Kidney (tissue), 14 donors: ENCODE results near the gene ZNF561. TPM values are rescaled to one million over a fixed set of nuclear protein-coding genes. Genes with fewer than 3 reads are reported as not detected.

Experiments
- DNase-seq, 5 donors: peaks; one replicate each; pipeline ENCODE4 v3.0.0-alpha.2; 2013 to 2020
- FAIRE-seq: peaks from 2 replicates; lab custom pipeline; 2012; peaks lifted over from hg19 to GRCh38; lab: Jason Lieb, UNC
- H3K27ac ChIP-seq, 2 donors: one replicate each; pipeline ENCODE4 v1.7.0; 2013; ENCODE audit warnings: low read depth in 2 of 2, low read length in 2 of 2, inconsistent platforms in 1 of 2
- H3K27me3 ChIP-seq: one replicate; pipeline ENCODE4 v1.7.1; 2013; ENCODE audit warnings: low read length, inconsistent platforms; ENCODE audit not compliant: control insufficient read depth, insufficient read depth
- H3K36me3 ChIP-seq, 3 donors: one replicate each; pipeline versions ENCODE4 v1.7.0 to v1.7.1; 2013; ENCODE audit warnings: low read length in 3 of 3, control low read depth in 1 of 3, inconsistent platforms in 1 of 3; ENCODE audit not compliant: insufficient read depth in 3 of 3, control insufficient read depth in 2 of 3
- H3K4me1 ChIP-seq, 3 donors: one replicate each; pipeline versions ENCODE4 v1.7.0 to v1.7.1; 2013; ENCODE audit warnings: low read length in 3 of 3, inconsistent platforms in 1 of 3, low read depth in 1 of 3; ENCODE audit not compliant: control insufficient read depth in 2 of 3, insufficient read depth in 2 of 3
- H3K4me3 ChIP-seq, 3 donors: one replicate each; pipeline versions ENCODE4 v1.7.0 to v1.8.1; 2013; ENCODE audit warnings: low read length in 3 of 3, control low read depth in 1 of 3, inconsistent platforms in 1 of 3
- H3K9ac ChIP-seq, 3 donors: one replicate each; pipeline versions ENCODE4 v1.7.0 to v1.7.1; 2013; ENCODE audit warnings: low read length in 3 of 3, control low read depth in 1 of 3, inconsistent platforms in 1 of 3
- H3K9me3 ChIP-seq, 3 donors: one replicate each; pipeline versions ENCODE4 v1.7.0 to v1.7.1; 2013; ENCODE audit warnings: low read length in 3 of 3, control low read depth in 1 of 3, inconsistent platforms in 1 of 3; ENCODE audit not compliant: control insufficient read depth in 2 of 3, insufficient read depth in 1 of 3
- intact Hi-C: fragments of 100-400 bp; cut with DNase I; formaldehyde crosslinking; loops from one replicate; pipeline ENCODE4 v1.11.1; 2022
- polyA plus RNA-seq: library from polyadenylated mRNA; stranded (reverse); fragments of 350-450 nt; fragmentation: Illumina TruSeq; extraction: RNeasy Lipid Tissue Mini Kit (QIAGEN cat#74804); gene quantifications from one replicate; pipeline ENCODE4 v1.2.3, GENCODE V29; 2014; ENCODE audit warnings: low read depth, low replicate concordance; ENCODE audit not compliant: insufficient read depth
- total RNA-seq: library from RNA; stranded (reverse); fragmentation: NEBNext Ultra II Directional; extraction: Animal tissue kit (Norgen Biotek cat#: 25700); gene quantifications from one replicate; pipeline ENCODE4 v1.2.1, GENCODE V29; 2021
- TF ChIP-seq, protein P1 (sequence below): IDR thresholded peaks from 3 replicates; pipeline ENCODE4 v1.5.1; 2012; ENCODE audit warnings: mild to moderate bottlenecking, moderate library complexity, borderline replicate concordance; ENCODE audit not compliant: insufficient read depth; ENCODE audit errors: extremely low read depth
- donor health status: control.
- donor health status: control.
- donor health status: control.
- donor health status: control.
- donor health status: control.
- donor health status: DM: yes; HTN: yes; CAD: no.
- donor health status: Normal renal cell carcinoma (clear cell type).

The ZNF561 gene
- total and polyA plus RNA-seq, 2 donors from 2014 or later = 13.3 to 35.5 TPM

DNA sequence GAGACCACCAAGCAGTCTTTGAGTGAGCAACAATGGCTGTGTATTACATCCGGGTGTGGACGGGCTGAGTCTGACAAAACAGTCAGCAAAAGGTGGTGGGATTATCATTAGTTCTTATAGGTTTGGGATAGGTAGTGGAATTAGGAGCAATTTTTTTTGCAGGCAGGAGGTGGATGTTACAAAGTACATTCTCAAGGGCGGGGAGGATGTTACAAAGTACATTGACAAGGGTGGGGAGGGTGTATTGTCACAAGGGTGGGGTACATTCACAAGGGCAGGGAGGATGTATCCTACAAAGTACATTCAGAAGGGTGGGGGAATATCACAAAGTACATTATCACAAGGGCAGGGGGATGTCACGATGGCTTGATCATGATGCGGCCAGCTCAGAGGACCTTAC, 15.0 kb upstream of the ZNF561 start:
- TF ChIP-seq, protein P1, sequence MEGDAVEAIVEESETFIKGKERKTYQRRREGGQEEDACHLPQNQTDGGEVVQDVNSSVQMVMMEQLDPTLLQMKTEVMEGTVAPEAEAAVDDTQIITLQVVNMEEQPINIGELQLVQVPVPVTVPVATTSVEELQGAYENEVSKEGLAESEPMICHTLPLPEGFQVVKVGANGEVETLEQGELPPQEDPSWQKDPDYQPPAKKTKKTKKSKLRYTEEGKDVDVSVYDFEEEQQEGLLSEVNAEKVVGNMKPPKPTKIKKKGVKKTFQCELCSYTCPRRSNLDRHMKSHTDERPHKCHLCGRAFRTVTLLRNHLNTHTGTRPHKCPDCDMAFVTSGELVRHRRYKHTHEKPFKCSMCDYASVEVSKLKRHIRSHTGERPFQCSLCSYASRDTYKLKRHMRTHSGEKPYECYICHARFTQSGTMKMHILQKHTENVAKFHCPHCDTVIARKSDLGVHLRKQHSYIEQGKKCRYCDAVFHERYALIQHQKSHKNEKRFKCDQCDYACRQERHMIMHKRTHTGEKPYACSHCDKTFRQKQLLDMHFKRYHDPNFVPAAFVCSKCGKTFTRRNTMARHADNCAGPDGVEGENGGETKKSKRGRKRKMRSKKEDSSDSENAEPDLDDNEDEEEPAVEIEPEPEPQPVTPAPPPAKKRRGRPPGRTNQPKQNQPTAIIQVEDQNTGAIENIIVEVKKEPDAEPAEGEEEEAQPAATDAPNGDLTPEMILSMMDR = no peak
- Histone ChIP-seq H3K27me3 (no peaks in the 10 kb centered on the region), H3K9me3 (no peaks in the 10 kb centered on the region), H3K4me1 (no peaks in the 10 kb centered on the region), H3K9ac (no peak overlapping the region), H3K4me3 (no peak overlapping the region), H3K36me3 (peaks cover 0 to 15% (median 0%) of the 10 kb centered on the region in 3 donors), H3K27ac (no peak overlapping the region)
- FAIRE-seq (no peak), DNase-seq (no peak)
- intact Hi-C loops = no loop called here

DNA sequence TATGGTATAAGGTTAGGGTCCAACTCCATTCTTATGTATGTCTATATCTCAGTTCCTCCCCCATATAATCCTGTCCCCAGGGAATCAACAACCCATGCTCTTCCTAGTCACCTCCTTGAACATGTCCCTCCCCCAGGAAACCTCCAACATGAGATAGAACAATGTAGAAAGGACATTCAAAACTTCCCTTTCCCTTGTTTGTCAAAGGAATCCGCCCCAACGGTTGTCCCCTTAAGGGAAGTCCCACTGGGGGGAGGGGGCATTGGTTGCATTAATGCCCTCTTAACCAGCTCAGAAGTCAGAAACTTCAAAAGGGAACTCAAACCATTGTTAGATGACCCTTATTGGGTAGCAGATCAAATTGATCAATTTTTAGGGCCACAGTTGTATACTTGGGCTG, 6.8 kb upstream of the ZNF561 start:
- H3K27ac ChIP-seq = no peak overlapping the region
- TF ChIP-seq, protein P1 = no peak
- FAIRE-seq = no peak

DNA sequence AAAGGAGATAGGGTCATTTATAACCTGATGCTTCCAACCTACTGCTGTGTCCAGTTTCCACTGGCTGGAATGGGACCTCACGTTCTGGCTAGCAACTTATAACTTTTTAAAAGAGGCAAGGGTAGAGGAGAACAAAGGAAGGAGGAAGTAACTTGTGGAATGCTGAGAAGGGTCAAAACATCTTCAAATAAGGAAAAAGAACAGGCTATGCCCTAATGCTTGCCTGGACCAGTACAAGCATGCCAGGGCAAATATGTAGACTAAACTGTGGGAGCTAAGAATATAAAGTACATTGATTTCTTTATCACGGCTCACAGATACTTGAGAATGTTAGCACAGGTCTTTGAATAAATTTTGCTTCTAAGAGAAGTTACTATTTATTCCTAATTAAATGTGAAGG, 1.5 kb upstream of the ZNF561 start:
- no peak overlapping the region for H3K9ac ChIP-seq
- intact Hi-C loops = loop anchor here (10.0 kb wide), 1 partner anchor 162 kb away; no protein-coding TSS in a partner anchor
- DNase-seq (peak in 2 of 5 donors; percentile 8 to 15), FAIRE-seq (no peak)
- H3K4me1 ChIP-seq = peaks cover 3 to 13% (median 9%) of the 10 kb centered on the region in 3 donors
- TF ChIP-seq, protein P1 = no peak
- no peaks in the 10 kb centered on the region for H3K9me3 ChIP-seq
- H3K27me3 ChIP-seq = no peaks in the 10 kb centered on the region
- peaks cover 6 to 8% (median 7%) of the 10 kb centered on the region in 3 donors for H3K36me3 ChIP-seq
- no peak overlapping the region for H3K4me3 ChIP-seq
- no peak overlapping the region for H3K27ac ChIP-seq

More for the DNA sequence above, 6.8 kb upstream of the ZNF561 start:
- Histone ChIP-seq H3K9me3 (no peaks in the 10 kb centered on the region), H3K27me3 (no peaks in the 10 kb centered on the region), H3K4me1 (no peaks in the 10 kb centered on the region), H3K4me3 (no peak overlapping the region), H3K9ac (no peak overlapping the region), H3K36me3 (peaks cover 0 to 6% (median 0%) of the 10 kb centered on the region in 3 donors)
- intact Hi-C loops = loop anchor here (10.0 kb wide), 1 partner anchor 157 kb away; no protein-coding TSS in a partner anchor
- no peak for DNase-seq

DNA sequence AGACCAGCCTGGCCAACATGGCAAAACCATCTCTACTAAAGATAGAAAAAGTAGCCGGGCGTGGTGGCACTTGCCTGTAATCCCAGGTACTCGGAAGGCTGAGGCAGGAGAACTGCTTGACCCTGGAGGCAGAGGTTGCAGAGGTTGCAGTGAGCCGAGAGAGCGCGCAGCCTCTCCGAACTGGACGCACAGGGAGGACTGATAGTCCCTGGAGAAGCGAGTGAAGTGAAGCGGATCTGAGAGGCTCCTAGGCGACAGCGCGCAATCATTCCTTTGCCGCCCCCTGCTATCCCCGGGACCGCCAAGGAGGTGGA, 233 bp downstream of the ZNF561 start:
- FAIRE-seq (no peak), DNase-seq (no peak)
- peak overlapping the region; percentile 74 to 98 (median 98) for H3K9ac ChIP-seq
- intact Hi-C loops = loop anchor here (10.0 kb wide), 1 partner anchor 164 kb away; no protein-coding TSS in a partner anchor
- H3K27ac ChIP-seq = peak overlapping the region; percentile 91 to 98
- H3K36me3 ChIP-seq = peaks cover 12 to 23% (median 15%) of the 10 kb centered on the region in 3 donors
- H3K9me3 ChIP-seq = peaks cover 0 to 2% (median 0%) of the 10 kb centered on the region in 3 donors
- H3K4me3 ChIP-seq = peak overlapping the region; percentile 91 to 100 (median 98)
- TF ChIP-seq, protein P1 = no peak
- peaks cover 3 to 13% (median 9%) of the 10 kb centered on the region in 3 donors for H3K4me1 ChIP-seq
- H3K27me3 ChIP-seq = no peaks in the 10 kb centered on the region
